NK-92 (cell line): ENCODE measurements around the gene ZBED6.

Source experiments
- DNase-seq: peaks from one replicate; lab custom pipeline; 2025; ENCODE audit not compliant: unreplicated experiment; lab: John Stamatoyannopoulos, UW

The ZBED6 gene

GRCh38 chr1:203835476-203835875 is 40.1 kb downstream of the ZBED6 start:
- DNase-seq: no peak

- DNase-seq: no peak
Measured at GRCh38 chr1:203839081-203839480, 43.7 kb downstream of the ZBED6 start.

GRCh38 chr1:203840208-203840808 is 44.9 kb downstream of the ZBED6 start:
- no peak for DNase-seq

- DNase-seq: no peak
Measured at GRCh38 chr1:203842559-203842876, 47.1 kb downstream of the ZBED6 start.

- no peak for DNase-seq
Measured at GRCh38 chr1:203843435-203843834, 48.0 kb downstream of the ZBED6 start.
